ENCODE measurements around the gene AKR1D1.
"Not testable (repeated sequence)": the region's sequence is repeated elsewhere in the genome, so short reads cannot be mapped to it uniquely, and the experiment has no call there.

Gene AKR1D1

DNA sequence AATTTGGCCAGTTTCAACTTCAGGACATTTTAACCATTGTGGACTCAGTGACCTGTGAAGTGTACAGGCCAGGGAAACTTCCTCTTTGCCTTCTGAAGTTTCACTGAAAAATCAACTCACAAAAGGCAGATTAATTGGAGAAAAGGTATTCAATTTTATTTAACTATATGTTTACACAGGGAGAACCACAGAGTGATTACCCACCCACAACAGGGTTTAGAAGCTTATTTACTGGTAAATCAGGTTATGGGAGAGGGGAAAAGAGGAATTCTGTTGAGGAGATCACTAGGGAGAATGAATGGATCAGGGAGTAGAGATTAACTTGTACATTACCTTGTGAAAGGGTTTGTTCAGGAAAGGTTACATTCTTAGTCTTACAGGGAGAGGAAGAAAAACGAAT lies 1.7 kb upstream of the AKR1D1 start:
- DNase-seq = no peak

DNA sequence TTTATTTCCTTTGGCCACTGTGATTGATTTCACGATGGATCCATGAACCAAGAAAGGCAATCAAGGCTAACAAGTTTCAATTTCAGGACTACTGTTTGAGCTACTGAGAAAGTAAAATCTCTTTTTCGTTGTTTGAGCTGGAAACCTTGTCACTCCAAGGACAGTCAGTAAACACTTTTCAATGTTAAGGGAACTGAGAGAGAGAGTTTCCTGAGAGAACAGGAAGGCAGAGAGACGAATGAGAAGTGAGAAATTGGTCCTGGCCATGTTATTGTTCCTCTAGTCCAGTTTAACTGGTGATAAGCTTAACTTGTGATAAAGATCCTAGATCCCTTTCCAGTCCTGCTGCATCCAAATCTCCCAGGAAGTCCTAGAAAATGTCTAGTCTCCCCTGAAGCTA lies 909 bp upstream of the AKR1D1 start:
- no peak for DNase-seq

DNA sequence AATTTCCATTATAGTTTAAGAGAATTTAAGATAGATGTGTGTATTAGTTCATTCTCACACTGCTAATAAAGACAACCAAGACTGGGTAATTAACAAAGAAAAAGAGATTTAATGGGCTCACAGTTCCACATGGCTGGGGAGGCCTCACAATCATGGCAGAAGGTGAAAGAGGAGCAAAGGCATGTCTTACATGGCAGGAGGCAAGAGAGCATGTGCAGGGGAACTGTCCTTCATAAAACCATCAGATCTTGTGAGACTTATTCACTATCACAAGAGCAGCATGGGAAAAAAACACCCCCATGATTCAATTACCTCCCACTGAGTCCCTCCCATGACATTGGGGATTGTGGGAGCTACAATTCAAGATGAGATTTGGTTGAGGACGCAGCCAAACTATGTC lies 473 bp upstream of the AKR1D1 start:
- not testable (repeated sequence) for DNase-seq

DNA sequence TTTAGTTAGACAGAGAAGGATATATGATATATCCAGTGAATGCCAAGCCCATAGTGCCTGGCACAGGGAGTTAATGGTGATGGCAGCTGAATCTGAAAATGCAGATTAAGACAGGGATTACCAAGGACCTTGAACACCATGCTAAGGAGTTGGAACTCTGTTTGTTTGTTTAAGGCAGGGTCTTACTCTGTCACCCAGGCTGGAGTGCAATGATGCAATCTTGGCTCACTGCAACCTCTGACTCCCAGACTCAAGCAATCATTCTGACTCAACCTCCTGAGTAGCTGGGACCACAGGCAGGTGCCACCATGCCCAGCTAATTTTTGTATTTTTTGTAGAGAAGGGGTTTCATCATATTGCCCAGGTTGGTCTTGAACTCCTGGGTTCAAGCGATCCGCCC lies 1.6 kb downstream of the AKR1D1 start:
- DNase-seq = no peak

DNA sequence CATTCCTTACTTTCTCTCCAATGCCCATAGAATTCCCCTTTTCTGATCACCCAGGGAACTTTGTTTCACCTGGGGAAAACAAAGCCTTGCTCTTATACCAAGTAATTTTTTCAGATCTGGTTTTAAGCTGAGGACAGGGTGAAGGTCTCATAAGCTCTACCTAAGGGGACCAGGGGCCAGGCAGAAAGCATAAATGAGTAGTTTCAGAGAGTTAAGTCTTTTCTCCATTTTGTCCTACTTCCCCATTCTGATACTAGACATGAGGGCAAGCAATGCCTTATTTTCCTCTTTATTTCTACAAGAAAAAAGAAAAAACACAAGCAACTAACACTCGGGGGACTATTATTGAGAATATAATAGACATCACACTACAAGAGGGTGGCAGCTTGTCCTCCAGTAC lies 2.9 kb downstream of the AKR1D1 start:
- DNase-seq = no peak

DNA sequence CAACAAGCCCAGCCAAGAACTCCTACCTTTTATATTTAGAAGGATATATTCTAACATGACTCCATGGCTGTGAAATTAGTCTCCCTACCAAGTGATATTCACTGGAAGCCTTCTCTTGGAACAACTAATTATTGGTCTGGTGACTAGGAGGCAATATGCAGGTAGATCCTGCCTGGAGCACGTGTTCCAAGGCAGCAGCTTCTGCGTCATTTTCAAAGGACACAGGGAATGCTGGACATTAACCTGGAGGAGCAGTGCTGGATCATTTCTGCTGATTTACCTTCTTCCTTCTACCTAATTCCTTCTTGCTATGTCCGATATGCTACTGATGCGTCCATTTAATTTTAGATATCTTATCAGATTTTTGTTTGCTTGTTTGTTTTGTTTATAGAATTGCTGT lies 5.6 kb downstream of the AKR1D1 start:
- no peak for DNase-seq

DNA sequence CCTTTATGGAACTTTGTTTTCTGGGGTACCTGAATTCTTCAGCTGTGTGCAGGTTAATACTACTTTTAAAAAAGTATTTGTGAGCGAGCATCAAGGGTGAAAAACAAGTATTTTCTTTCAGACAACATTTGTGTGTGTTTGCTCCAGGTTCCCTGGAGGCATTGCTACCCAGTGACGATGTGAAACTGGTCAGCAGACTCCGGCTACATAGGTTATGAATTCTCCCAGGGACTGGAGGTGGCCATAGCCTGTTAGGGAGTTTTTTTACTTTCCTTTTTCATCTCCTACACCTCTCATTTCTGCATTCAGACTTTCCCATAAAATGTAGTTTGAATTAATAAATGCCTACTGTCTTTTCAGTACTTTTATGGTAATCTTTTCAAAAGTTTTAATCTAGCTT lies 7.6 kb downstream of the AKR1D1 start:
- DNase-seq = no peak

DNA sequence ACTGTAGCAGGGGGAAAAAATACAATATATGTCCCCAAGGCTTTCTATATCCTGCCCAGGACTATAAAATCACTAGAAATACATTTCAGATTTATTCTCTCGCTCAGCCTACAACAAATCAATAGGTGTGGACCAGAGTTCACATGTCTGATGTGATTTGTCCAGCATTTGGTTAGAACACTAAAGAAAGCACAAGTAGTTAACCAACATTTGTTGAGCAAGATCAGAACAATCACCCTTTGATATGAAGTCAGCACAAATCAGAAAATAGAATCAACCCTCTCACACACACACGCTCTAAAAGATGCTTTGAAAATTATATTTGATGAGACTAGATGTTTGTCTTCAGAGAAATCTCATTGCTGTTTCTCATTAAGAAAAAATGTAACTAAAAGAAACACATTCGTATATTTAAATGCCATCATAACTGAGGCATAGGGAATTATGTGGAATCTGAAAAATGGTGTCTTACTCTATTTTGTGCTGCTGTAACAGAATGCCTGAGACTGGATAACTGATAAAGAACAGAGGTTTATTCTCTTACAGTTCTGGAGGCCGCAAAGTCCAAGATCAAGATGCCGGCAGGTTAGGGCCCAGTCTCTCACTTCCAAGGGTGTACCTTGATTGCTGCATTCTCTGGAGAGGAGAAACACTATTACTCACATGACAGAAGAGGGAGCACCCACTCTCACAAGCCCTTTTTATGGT lies 10.5 kb downstream of the AKR1D1 start:
- no peak for DNase-seq

DNA sequence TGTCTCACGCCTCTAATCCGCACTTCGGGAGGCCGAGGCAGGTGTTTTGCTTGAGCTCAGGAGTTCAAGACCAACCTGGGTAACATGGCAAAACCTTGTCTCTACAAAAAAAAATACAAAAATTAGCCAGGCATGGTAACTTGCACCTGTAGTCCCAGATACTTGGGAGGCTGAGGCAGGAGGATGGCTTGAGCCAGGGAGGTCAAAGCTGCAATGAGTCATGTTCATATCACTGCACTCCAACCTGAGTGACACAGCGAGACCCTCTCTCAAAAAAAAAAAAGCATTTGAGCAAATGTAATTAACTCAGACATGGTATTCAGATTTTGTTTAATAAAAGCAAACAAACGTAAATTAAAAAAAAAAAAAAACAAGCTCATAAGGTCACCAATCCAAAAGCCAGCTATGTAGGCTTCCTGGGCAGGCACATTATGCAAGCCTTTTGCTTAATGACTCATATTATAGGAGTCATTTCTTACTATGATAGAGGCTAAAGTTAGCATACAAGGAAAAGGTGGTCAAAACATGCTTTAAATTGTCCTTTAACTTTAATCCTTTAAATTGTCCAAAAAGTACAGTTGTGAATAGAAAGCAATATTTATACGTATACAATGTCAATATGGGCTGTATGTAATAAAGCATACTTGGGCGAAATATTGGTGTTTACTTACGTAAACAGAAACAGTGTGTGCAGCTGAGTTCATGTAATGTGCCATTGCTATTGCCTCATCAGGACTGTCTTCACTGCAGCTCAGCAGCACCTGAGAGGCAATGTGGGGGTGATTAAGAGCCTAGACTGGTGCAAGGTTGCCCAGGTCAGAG lies 13.0 kb downstream of the AKR1D1 start:
- no peak for DNase-seq

DNA sequence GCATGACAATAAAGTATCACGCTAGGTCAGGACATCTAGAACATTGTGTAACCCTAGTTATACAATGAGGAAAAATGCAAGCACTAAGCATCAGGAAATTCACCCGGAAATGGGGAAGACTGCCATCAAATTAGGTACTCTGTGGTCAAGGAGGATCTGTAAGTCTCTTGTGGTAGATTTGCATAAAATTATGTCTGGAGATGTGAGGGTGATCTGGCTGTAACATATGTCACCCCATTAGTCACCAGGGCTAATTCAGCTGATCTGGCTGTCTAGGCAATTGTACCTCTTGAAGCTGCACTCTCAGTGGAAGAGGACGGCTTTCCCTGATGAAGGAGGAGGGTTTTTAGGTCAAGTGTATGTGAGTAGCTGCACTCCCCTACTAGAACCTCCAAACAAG lies 14.8 kb downstream of the AKR1D1 start:
- DNase-seq = no peak

DNA sequence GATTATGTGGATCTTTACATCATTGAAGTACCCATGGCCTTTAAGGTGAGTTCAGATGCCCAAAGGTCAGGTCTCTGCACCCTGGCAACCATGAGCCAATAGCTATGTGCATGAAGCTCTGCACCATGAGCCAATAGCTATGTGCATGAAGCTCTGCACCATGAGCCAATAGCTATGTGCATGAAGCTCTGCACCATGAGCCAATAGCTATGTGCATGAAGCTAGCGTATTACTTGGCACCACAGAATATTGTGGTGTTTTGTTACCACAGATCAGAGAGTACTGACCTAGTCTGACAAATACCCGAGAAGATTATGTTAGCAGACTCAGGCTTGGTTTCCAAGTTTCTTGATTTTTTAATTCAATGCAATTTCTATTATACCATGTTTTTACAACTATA lies 15.6 kb downstream of the AKR1D1 start:
- not testable (repeated sequence) for DNase-seq

DNA sequence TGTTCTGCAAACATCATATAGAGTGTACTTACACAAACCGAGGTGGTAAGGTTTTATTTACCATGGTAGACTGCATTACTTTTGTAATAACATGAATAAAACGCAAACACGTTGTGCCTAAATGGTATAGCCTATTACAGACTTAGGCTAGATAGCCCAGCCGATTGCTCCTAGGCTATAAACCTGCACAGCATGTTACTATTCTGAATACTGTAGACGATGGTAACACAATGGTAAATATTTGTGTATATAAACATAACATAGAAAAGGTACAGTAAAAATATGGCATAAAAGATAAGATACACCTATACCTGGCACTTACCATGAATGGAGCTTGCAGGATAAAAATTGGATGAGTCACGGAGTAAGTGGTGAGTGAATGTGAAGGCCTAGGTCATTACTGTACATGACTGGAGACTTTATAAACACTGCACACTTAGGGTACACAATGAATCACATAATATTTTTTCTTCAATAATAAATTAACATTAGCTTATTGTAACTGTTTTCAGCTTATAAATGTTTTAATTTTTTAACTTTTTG lies 16.3 kb downstream of the AKR1D1 start:
- no peak for DNase-seq

DNA sequence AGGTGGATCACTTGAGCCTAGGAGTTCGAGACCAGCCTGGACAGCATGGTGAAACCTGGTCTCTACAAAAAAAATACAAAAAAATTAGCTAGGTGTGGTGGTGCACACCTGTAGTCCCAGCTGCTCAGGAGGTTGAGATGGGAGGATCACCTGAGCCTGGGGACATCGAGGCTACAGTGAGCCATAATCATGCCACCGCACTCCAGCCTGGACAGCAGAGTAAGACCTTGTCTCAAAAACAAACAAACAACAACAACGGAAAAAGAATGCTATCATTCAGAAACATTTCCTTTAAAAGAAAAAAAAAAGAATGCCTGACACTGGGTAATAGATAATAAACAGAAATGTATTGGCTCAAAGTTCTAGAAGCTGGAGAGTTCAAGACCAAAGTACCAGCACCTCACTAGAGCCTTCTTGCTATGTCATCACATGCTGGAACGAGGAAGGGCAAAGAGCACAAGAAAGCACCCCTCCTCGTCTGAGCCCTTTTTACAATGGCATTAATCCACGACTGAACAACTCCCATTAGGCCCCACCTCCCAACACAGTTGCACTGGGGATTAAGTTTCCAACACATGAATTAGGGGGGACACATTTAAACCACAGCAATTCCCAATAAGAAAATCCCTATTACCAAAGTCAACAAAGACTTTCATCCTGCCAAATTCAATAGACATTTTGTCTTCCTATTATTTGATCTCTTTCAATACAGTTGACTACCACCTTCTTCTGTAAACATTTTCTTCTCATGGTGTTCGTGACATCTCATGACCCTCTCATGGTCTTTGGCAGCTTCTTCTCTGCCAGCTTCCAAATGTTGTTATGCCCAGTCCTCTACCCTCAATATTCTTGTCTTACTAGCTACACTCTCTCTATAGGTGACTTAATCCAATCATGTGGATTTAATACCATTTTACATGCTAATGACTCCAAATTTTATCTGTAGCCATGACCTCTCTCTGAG lies 20.0 kb downstream of the AKR1D1 start:
- DNase-seq = no peak

DNA sequence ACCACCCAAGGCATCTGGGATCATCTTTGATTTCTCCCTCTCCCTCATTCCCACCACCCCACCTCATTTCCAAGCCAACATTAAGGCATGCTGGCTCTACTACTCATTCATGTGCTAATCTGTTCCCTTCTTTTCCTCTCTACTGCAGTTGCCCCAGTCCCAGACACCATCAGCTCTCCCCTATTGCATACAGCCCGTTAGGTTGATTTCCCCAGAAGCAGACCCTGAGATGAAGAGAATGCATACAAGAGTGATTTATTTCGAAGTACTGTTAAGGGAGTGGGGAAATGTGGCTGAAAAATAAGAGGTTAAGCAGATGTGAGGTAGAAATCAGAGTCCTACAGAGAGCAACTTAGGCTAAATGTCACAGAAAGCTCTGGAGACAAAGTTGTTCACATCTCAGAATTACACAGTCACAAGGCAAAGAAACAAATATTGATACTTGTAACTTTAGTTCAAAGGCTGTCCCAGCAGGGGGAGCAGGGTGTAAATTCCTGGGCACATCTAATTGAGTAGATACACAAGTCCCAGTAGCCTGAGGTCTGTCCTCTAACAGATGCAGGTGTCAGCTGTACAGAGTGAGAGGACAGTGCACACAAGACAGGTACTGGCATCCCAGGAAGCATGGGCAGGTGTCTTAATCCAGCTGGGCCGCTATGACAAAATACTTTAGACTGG lies 20.9 kb downstream of the AKR1D1 start:
- DNase-seq = peak; percentile 10

DNA sequence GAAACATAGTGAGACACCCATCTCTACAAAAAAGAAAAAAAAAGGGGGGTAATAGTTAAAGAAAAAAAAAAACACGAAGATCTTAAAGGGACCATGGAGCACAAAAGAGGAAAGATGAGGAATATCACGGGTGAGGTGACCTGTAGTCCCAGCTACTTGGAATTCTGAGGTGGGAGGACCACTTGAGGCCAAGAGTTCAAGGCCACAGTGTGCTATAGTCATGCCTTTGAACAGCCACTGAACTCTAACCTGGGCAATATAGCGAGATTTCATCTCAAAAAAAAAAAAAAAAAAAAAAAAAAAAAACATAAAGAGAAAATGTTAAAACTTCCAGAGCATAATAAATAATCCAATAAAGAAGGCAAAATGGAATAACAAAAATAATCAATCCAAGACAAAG lies 23.6 kb downstream of the AKR1D1 start:
- no peak for DNase-seq

DNA sequence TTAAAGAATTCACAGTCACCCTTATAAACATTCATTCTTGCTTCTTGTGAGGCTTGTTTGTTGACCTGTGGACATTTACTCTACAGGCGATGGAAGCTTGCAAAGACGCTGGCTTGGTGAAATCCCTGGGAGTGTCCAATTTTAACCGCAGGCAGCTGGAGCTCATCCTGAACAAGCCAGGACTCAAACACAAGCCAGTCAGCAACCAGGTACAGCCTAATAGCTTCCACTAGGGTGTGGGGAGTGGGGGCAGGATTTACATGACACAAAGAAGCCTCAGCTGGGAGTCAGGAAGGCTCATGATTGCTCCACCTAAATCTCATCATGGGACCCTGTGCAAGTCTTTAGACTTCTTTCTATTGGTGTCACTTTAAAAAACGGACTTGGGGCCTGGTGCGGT lies 29.0 kb downstream of the AKR1D1 start:
- DNase-seq = no peak

DNA sequence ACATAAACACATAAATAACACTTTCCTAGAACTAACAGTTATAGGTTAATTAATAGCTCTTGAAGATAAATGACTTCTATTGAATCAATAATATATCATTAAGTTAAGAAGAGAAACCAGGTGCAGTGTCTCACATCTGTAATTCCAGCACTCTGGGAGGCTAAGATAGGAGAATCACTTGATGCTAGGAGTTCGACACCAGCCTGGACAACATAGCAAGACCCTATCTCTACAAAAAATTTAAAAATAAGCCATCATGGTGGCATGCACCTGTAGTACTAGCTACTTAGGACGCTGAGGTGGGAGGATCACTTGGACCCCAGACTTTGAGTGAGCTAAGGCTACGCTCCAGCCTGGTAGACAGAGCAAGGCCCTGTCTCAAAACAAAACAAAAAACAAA lies 38.8 kb downstream of the AKR1D1 start:
- no peak for DNase-seq

DNA sequence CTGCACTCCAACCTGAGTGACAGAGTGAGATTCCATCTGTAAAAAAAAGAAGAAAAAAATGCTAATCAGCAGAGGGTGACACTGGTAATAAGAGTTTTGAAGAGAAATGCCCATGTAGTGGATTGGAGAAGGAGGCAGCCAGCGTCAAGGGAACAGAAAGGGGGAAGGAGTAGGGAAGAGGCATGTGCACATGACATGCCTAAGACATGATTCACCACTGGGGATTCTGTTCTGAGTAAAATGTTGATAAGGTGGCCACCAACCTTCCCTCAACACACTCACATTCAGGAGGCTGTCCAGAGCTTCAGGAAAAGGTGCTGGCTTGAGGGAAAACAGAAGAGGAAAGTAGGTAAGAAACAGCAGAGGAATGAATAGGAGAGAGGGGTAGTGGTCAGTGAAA lies 39.9 kb downstream of the AKR1D1 start:
- DNase-seq = no peak

DNA sequence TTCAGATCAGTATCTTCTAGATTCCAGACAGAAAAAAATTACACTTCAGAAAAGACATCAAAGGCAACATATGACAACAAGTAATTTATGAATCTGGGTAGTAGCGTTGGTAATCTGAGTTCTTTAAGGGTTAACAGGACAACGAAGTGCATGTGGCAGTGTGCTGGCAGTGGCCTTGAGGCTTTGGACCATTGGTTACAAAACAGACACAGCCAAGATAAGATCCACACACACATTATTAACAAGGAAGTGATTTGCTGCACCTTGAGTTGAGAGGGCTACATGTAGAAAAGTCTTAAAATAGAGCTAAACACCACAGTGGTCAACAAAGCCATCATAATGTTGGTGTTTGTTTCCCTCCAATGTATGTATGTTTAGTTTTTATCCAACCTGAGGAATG lies 40.6 kb downstream of the AKR1D1 start:
- no peak for DNase-seq

DNA sequence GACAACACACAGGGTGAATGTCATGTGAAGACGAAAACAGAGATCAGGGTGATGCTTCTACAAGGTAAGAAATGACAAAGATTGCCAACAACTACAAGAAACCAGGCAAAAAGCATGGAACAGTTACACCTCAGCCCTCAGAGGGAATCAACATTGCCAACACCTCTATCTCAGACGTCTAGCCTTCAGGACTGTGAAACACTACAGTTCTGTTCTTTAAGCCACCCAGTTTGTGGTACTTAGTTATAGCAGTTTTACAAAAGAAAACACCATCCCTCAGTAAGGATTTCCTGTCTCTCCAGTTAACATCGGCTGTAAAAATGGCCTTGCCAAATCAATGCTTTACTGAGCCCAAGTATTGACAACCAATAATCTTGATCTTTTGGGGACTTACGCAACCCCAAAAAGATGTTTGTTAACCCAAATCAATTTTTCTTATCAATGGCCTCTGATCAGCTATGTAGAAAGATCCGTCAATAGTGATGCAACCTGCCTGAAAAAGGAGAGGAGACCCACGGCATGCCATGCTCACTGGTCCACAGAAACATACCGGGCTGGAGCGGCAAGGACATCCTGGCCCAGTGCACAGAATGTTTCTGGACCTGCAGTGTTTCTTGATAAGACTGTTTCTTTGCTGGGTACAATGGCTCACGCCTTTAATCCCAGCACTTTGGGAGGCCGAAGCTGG lies 44.0 kb downstream of the AKR1D1 start:
- no peak for DNase-seq

DNA sequence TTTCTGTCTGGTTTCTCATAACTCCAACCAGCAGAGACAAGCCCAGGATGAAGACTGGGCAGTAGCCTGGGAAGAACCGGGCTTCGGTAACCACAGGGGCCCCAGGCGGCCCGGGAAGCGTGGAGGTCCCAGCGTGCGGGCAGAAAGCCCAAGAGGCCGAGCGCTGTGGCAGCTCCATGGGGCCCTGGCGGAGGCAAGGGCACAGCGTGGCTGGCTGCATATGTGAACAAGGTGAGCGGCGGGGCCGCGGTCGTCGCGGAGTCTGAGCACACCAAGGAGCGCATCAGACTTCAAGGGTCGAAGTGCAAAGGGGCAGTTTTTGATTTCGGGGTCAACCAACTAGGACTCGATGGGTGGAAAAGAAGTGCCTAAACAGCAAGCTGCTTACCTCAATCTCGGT lies 45.9 kb downstream of the AKR1D1 start:
- no peak for DNase-seq

DNA sequence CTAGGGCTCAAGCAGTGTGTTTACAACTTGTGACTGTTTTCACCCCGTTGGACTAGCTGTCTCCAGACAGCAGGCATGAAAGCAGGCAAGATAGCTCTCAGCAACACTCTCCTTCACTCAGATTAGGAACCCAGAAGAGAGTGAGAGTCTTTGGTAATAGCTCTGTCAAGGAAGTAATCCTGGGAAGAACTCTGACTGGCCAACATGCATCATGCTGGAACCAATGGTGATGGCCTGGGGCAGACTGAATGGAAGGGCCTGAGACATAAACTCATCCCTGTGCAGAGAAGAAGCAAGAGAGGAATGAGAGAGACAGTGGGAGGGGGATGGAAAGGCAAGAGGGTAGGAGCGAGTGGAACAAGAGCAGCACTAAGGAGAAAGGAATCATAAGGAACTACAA lies 48.9 kb downstream of the AKR1D1 start:
- DNase-seq = no peak

Measured in NCI-H526 treated with DMSO at 0.1 percent for 48 hours (cell line).